ENCODE results near the gene RFC1. TPM values are rescaled to one million over a fixed set of nuclear protein-coding genes. Genes with fewer than 3 reads are reported as not detected.

RFC1 gene
- total RNA-seq, 1 donor: 49.9 TPM

GRCh38 chr4:39274503-39274902 lies 91.7 kb downstream of the RFC1 start:
- peaks cover 33% of the 10 kb centered on the region for H3K36me3 ChIP-seq (ENCODE audit: insufficient read depth, low read length)
- no peaks in the 10 kb centered on the region for H3K9me3 ChIP-seq (ENCODE audit: low read depth, low read length)
- no peaks in the 10 kb centered on the region for H3K27me3 ChIP-seq (ENCODE audit: insufficient read depth, low read length)
- DNase-seq (ENCODE audit: insufficient read length, low spot score, missing footprints): no peak
- H4K20me1 ChIP-seq (ENCODE audit: insufficient read depth, low read length): no peaks in the 10 kb centered on the region
- no peak overlapping the region for H3K4me2 ChIP-seq (ENCODE audit: insufficient read depth, low read length)
- H3K4me3 ChIP-seq (ENCODE audit: insufficient read depth, low read length): no peak overlapping the region
- H3K27ac ChIP-seq (ENCODE audit: low read depth, low read length): no peak overlapping the region
- no peaks in the 10 kb centered on the region for H3K4me1 ChIP-seq (ENCODE audit: insufficient read depth, low read length)
- H2AFZ ChIP-seq (ENCODE audit: low read length): no peak overlapping the region
- no peak for TF ChIP-seq CTCF (IDR thresholded peaks at IDR 0.05; ENCODE audit: extremely low read depth, low read depth, low read length)
- no peaks in the 10 kb centered on the region for H3K79me2 ChIP-seq (ENCODE audit: insufficient read depth, low read length)

- Histone ChIP-seq H2AFZ (ENCODE audit: low read length) (no peak overlapping the region), H3K27ac (ENCODE audit: low read depth, low read length) (no peak overlapping the region), H3K4me2 (ENCODE audit: insufficient read depth, low read length) (no peak overlapping the region), H3K9me3 (ENCODE audit: low read depth, low read length) (no peaks in the 10 kb centered on the region), H3K36me3 (ENCODE audit: insufficient read depth, low read length) (peaks cover 2% of the 10 kb centered on the region), H3K4me3 (ENCODE audit: insufficient read depth, low read length) (no peak overlapping the region), H4K20me1 (ENCODE audit: insufficient read depth, low read length) (no peaks in the 10 kb centered on the region), H3K79me2 (ENCODE audit: insufficient read depth, low read length) (no peaks in the 10 kb centered on the region), H3K27me3 (ENCODE audit: insufficient read depth, low read length) (no peaks in the 10 kb centered on the region), H3K4me1 (ENCODE audit: insufficient read depth, low read length) (peaks cover 7% of the 10 kb centered on the region)
- no peak for TF ChIP-seq CTCF (IDR thresholded peaks at IDR 0.05; ENCODE audit: extremely low read depth, low read depth, low read length)
- DNase-seq (ENCODE audit: insufficient read length, low spot score, missing footprints): no peak
These were observed 102.3 kb downstream of the RFC1 start for GRCh38 chr4:39263895-39264294.

GRCh38 chr4:39259571-39260330 lies 106.4 kb downstream of the RFC1 start:
- H3K9me3 ChIP-seq (ENCODE audit: low read depth, low read length): no peaks in the 10 kb centered on the region
- H3K27me3 ChIP-seq (ENCODE audit: insufficient read depth, low read length): no peaks in the 10 kb centered on the region
- H3K79me2 ChIP-seq (ENCODE audit: insufficient read depth, low read length): no peaks in the 10 kb centered on the region
- peak overlapping the region; percentile 19 for H3K27ac ChIP-seq (ENCODE audit: low read depth, low read length)
- peaks cover 31% of the 10 kb centered on the region for H3K4me1 ChIP-seq (ENCODE audit: insufficient read depth, low read length)
- H3K4me3 ChIP-seq (ENCODE audit: insufficient read depth, low read length): no peak overlapping the region
- no peak for TF ChIP-seq CTCF (IDR thresholded peaks at IDR 0.05; ENCODE audit: extremely low read depth, low read depth, low read length)
- no peaks in the 10 kb centered on the region for H4K20me1 ChIP-seq (ENCODE audit: insufficient read depth, low read length)
- no peaks in the 10 kb centered on the region for H3K36me3 ChIP-seq (ENCODE audit: insufficient read depth, low read length)
- H2AFZ ChIP-seq (ENCODE audit: low read length): peak overlapping the region; percentile 43
- H3K4me2 ChIP-seq (ENCODE audit: insufficient read depth, low read length): no peak overlapping the region
- no peak for DNase-seq (ENCODE audit: insufficient read length, low spot score, missing footprints)

DNA sequence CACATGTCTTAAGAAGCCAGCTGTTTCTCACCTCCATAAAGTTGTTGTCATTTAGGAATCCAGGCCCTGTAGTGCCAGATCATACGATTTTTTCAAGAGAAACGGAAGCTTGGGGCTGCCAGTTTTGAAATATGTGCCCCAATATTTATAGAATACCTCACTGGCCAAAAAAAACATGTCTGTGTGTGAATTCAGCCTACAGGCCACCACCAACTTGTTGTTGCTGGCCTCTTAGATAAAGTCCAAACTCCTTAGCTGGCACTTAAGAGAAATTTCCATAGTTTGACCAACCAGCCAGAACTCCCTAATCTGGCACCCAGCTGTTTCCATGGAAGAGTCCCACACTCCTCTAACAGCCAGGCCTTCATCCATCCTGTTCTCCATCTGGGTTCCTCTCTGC lies 109.7 kb downstream of the RFC1 start:
- H3K4me1 ChIP-seq (ENCODE audit: insufficient read depth, low read length): peaks cover 31% of the 10 kb centered on the region
- TF ChIP-seq CTCF (IDR thresholded peaks at IDR 0.05; ENCODE audit: extremely low read depth, low read depth, low read length): no peak
- peak overlapping the region; percentile 31 for H3K4me2 ChIP-seq (ENCODE audit: insufficient read depth, low read length)
- DNase-seq (ENCODE audit: insufficient read length, low spot score, missing footprints): peak; percentile 66
- peak overlapping the region; percentile 26 for H3K4me3 ChIP-seq (ENCODE audit: insufficient read depth, low read length)
- H3K9me3 ChIP-seq (ENCODE audit: low read depth, low read length): no peaks in the 10 kb centered on the region
- H4K20me1 ChIP-seq (ENCODE audit: insufficient read depth, low read length): no peaks in the 10 kb centered on the region
- H3K79me2 ChIP-seq (ENCODE audit: insufficient read depth, low read length): no peaks in the 10 kb centered on the region
- peak overlapping the region; percentile 44 for H2AFZ ChIP-seq (ENCODE audit: low read length)
- H3K36me3 ChIP-seq (ENCODE audit: insufficient read depth, low read length): no peaks in the 10 kb centered on the region
- no peaks in the 10 kb centered on the region for H3K27me3 ChIP-seq (ENCODE audit: insufficient read depth, low read length)
- H3K27ac ChIP-seq (ENCODE audit: low read depth, low read length): peak overlapping the region; percentile 75
